A549 (cell line): ENCODE data around the gene POU6F1.

Experiments
- CTCF ChIP-seq: fragments of >200 bp; sonication (Bioruptor Twin); formaldehyde crosslinking; IDR thresholded peaks from 3 replicates; pipeline ENCODE4 v1.5.1; 2016
- EP300 ChIP-seq, 2 experiments: fragments of >200 bp; sonication (Bioruptor Twin); formaldehyde crosslinking; IDR thresholded peaks; 2 replicates in 1 of 2; 3 replicates in 1 of 2; pipeline ENCODE4 v1.6.1; 2016 to 2017
- JUNB ChIP-seq: fragments of >200 bp; sonication (Bioruptor Twin); formaldehyde crosslinking; IDR thresholded peaks from 2 replicates; pipeline ENCODE4 v1.6.1; 2016
- POLR2A ChIP-seq: IDR thresholded peaks from 2 replicates; pipeline ENCODE4 v1.6.1; 2012; ENCODE audit warnings: mild to moderate bottlenecking, low read length

- no peak for TF ChIP-seq POLR2A
- TF ChIP-seq CTCF = no peak
- no peak for TF ChIP-seq EP300 (IDR thresholded peaks at IDR 0.05)
- no peak for TF ChIP-seq JUNB
Measured at GRCh38 chr12:51189790-51190355, 28.0 kb downstream of the POU6F1 start.
